Fibroblast of mammary gland (primary cell): ENCODE data around the gene FAM229A.

ENCODE experiments used
- DNase-seq: peaks from one replicate; pipeline ENCODE4 v3.0.0-alpha.2; 2010; ENCODE audit warnings: low read depth
- H3K4me3 ChIP-seq: 2 replicates; pipeline ENCODE4 v1.5.1; 2011; ENCODE audit warnings: low read depth, mild to moderate bottlenecking, low read length, moderate library complexity; ENCODE audit not compliant: control insufficient read depth
- CTCF ChIP-seq: conservative IDR thresholded peaks from 2 replicates; pipeline ENCODE4 v1.5.1; 2011; ENCODE audit warnings: low read depth, low read length, inconsistent platforms; ENCODE audit not compliant: control insufficient read depth, insufficient read depth

FAM229A gene

GRCh38 chr1:32376199-32376598, 13.9 kb upstream of the FAM229A start:
- no peak for DNase-seq
- H3K4me3 ChIP-seq, result no peak overlapping the region
- TF ChIP-seq CTCF, result no peak

GRCh38 chr1:32373996-32374592, 11.8 kb upstream of the FAM229A start:
- H3K4me3 ChIP-seq, result no peak overlapping the region
- no peak for DNase-seq
- no peak for TF ChIP-seq CTCF

- H3K4me3 ChIP-seq, result no peak overlapping the region
- DNase-seq, result no peak
- no peak for TF ChIP-seq CTCF
These were observed 10.0 kb upstream of the FAM229A start for GRCh38 chr1:32372149-32372756.

- H3K4me3 ChIP-seq, result no peak overlapping the region
- no peak for DNase-seq
- no peak for TF ChIP-seq CTCF
These were observed 5.8 kb upstream of the FAM229A start for GRCh38 chr1:32367912-32368635.

- DNase-seq, result no peak
- TF ChIP-seq CTCF, result no peak
- no peak overlapping the region for H3K4me3 ChIP-seq
These were observed 3.2 kb upstream of the FAM229A start for GRCh38 chr1:32365445-32365844.

- DNase-seq, result no peak
- H3K4me3 ChIP-seq, result no peak overlapping the region
- TF ChIP-seq CTCF, result no peak
These were observed 2.6 kb upstream of the FAM229A start for GRCh38 chr1:32364836-32365235.
